ENCODE measurements around the gene TTPAL. TPM values are rescaled to one million over a fixed set of nuclear protein-coding genes. Genes with fewer than 3 reads are reported as not detected.

TTPAL gene
- polyA plus RNA-seq, 1 of the 3 experiments (the other 2 are of a cell fraction): 5.7 TPM

DNA sequence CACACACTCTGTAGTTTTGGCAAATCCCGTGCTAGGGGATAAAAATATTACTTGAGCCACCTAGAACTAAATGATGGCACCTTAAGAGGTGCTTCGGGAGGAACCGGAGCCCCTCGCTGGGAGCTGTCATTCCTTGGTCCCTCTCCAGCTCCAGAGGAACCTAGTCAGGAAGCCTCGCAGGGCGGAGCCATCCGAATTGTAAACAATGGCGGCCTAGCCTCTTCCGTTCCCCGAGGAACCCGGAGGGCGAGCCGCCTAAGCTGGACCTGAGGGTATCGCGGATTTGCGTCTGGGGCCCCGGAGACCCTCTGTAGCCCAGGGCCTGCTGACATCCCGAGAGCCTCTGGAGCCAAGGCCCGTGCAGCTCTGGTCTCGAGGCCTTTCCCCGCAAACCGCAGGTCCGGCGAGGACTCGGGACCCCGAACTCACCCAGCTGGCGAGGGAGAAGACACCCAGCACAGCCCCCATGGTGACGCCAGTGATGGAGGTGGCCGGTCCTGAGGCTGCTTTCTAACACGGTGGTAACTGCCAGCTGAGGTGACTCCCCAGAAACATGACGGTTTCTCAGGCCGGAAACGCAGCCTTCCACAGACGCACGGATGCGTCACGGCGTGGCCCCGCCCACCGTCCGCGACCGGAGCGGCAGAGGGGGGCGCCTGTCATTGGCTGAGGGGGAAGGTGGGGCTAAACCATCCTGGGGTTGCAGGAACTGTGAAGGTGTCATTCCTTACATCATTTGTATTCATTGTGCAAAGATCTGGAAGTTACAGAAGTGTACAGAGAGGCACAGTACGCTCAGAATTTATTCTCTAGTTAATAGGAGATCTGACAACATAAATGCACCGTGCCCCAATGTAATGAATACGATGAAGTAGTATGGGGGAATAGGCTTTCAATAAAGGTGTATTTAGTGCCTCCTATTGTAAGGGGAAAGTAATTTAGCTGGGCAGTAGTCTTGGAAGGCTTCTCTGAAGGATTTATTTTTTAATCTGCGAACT, 46.1 kb downstream of the TTPAL start, which contains the start of gene SERINC3 (continued):
- TF ChIP-seq, protein P1, sequence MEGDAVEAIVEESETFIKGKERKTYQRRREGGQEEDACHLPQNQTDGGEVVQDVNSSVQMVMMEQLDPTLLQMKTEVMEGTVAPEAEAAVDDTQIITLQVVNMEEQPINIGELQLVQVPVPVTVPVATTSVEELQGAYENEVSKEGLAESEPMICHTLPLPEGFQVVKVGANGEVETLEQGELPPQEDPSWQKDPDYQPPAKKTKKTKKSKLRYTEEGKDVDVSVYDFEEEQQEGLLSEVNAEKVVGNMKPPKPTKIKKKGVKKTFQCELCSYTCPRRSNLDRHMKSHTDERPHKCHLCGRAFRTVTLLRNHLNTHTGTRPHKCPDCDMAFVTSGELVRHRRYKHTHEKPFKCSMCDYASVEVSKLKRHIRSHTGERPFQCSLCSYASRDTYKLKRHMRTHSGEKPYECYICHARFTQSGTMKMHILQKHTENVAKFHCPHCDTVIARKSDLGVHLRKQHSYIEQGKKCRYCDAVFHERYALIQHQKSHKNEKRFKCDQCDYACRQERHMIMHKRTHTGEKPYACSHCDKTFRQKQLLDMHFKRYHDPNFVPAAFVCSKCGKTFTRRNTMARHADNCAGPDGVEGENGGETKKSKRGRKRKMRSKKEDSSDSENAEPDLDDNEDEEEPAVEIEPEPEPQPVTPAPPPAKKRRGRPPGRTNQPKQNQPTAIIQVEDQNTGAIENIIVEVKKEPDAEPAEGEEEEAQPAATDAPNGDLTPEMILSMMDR (IDR thresholded peaks at IDR 0.05): peak; percentile 48
- TF ChIP-seq, protein P2, sequence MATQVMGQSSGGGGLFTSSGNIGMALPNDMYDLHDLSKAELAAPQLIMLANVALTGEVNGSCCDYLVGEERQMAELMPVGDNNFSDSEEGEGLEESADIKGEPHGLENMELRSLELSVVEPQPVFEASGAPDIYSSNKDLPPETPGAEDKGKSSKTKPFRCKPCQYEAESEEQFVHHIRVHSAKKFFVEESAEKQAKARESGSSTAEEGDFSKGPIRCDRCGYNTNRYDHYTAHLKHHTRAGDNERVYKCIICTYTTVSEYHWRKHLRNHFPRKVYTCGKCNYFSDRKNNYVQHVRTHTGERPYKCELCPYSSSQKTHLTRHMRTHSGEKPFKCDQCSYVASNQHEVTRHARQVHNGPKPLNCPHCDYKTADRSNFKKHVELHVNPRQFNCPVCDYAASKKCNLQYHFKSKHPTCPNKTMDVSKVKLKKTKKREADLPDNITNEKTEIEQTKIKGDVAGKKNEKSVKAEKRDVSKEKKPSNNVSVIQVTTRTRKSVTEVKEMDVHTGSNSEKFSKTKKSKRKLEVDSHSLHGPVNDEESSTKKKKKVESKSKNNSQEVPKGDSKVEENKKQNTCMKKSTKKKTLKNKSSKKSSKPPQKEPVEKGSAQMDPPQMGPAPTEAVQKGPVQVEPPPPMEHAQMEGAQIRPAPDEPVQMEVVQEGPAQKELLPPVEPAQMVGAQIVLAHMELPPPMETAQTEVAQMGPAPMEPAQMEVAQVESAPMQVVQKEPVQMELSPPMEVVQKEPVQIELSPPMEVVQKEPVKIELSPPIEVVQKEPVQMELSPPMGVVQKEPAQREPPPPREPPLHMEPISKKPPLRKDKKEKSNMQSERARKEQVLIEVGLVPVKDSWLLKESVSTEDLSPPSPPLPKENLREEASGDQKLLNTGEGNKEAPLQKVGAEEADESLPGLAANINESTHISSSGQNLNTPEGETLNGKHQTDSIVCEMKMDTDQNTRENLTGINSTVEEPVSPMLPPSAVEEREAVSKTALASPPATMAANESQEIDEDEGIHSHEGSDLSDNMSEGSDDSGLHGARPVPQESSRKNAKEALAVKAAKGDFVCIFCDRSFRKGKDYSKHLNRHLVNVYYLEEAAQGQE (IDR thresholded peaks at IDR 0.05; ENCODE audit: low read depth, low read length): no peak
- TF ChIP-seq MXI1 (IDR thresholded peaks at IDR 0.05; ENCODE audit: low read depth, low read length) (peak; percentile 89), ELF1 (IDR thresholded peaks at IDR 0.05) (peak; percentile 68; the same call in 1 of the 2 replicates), CHD2 (IDR thresholded peaks at IDR 0.05; ENCODE audit: low read length, partially characterized antibody) (peak; percentile 22)

DNA sequence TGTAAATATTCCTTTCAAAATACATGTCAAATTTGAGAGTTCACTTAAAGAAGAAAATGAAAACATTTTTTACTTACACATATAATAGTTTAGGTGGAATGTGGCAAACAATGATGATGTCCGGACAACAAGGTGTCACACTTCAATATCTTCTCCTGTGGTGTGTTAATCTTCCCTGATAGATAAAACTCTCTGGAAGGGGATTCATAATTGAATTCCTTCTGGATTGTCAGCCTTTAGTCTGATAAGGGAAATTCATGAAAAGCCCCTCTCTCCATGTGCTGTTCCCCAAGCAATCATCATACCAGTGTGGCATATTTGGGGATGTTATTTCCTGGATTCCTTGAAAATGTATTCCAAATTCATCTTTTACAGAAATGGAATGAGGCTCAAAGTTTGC, 47.2 kb downstream of the TTPAL start:
- Histone ChIP-seq H3K79me2 (ENCODE audit: insufficient read depth) (peaks cover 40% of the 10 kb centered on the region), H3K4me3 (ENCODE audit: low read depth in 2 of 2, low read length in 1 of 2) (no peak overlapping the region; a peak in 1 of 4 replicates), H3K9ac (peak overlapping the region; percentile 99; the same call in 1 of the 2 replicates), H4K20me1 (ENCODE audit: insufficient read depth) (peaks cover 34% of the 10 kb centered on the region; the same call in 1 of the 2 replicates), H3K9me3 (no peaks in the 10 kb centered on the region), H3K4me1 (ENCODE audit: control insufficient read depth in 1 of 2, insufficient read depth in 2 of 2, low read depth in 1 of 2, low read length in 1 of 2) (peaks cover 4 to 11% of the 10 kb centered on the region in 2 experiments; a peak in 3 of 4 replicates), H3K27ac (ENCODE audit: low read depth in 2 of 2, low read length in 1 of 2) (peak overlapping the region in 1 of 2 experiments; percentile 96; a peak in 3 of 4 replicates), H3F3A (replicated peaks; ENCODE audit: insufficient read depth) (no peaks in the 10 kb centered on the region), H3K9me2 (no peaks in the 10 kb centered on the region), H3K27me3 (ENCODE audit: insufficient read depth) (no peaks in the 10 kb centered on the region), H2AFZ (ENCODE audit: low read depth) (peak overlapping the region; percentile 77), H3K4me2 (no peak overlapping the region), H3K36me3 (replicated peaks in 1 of 2; ENCODE audit: control insufficient read depth in 1 of 2, insufficient read depth in 2 of 2, low read length in 1 of 2) (no peaks in the 10 kb centered on the region)
- 97% methylated on average over 1 of the region's 1 CpG for WGBS (ENCODE audit: low lambda C conversion rate)
- CTCF ChIA-PET: interaction anchor here (0.5 to 3.2 kb wide), 8 partner anchors 12 to 299 kb away, joined by 3 to 19 read pairs (median 4); partner anchors contain the start of gene TTPAL
- DNase-seq: no peak
- POLR2A ChIA-PET: interaction anchor here (0.7 to 1.4 kb wide), 2 partner anchors 9 to 18 kb away, joined by 3 to 4 read pairs; no protein-coding TSS in a partner anchor
- TF ChIP-seq TCF12 (IDR thresholded peaks at IDR 0.05) (no peak), RXRA (IDR thresholded peaks at IDR 0.05; ENCODE audit: borderline replicate concordance, low read depth) (no peak), RFX5 (IDR thresholded peaks at IDR 0.05; ENCODE audit: low read length) (no peak), GABPA (IDR thresholded peaks at IDR 0.05; ENCODE audit: low read depth) (no peak), GATA2 (CRISPR knock-in tag; IDR thresholded peaks at IDR 0.05) (no peak), MEF2A (IDR thresholded peaks at IDR 0.05; ENCODE audit: borderline replicate concordance, low read depth) (no peak), TAF1 (IDR thresholded peaks at IDR 0.05; ENCODE audit: borderline replicate concordance, low read depth, low read length) (no peak), SIN3A (IDR thresholded peaks at IDR 0.05; ENCODE audit: borderline replicate concordance, low read depth, low read length) (no peak), ELF1 (IDR thresholded peaks at IDR 0.05) (no peak), TEAD4 (IDR thresholded peaks at IDR 0.05; ENCODE audit: borderline replicate concordance, insufficient read depth) (no peak), FOXJ3 (CRISPR knock-in tag; IDR thresholded peaks at IDR 0.05) (no peak)
- TF ChIP-seq, protein P2 (IDR thresholded peaks at IDR 0.05; ENCODE audit: low read depth, low read length): no peak
- TF ChIP-seq, protein P3, sequence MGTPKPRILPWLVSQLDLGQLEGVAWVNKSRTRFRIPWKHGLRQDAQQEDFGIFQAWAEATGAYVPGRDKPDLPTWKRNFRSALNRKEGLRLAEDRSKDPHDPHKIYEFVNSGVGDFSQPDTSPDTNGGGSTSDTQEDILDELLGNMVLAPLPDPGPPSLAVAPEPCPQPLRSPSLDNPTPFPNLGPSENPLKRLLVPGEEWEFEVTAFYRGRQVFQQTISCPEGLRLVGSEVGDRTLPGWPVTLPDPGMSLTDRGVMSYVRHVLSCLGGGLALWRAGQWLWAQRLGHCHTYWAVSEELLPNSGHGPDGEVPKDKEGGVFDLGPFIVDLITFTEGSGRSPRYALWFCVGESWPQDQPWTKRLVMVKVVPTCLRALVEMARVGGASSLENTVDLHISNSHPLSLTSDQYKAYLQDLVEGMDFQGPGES (IDR thresholded peaks at IDR 0.05; ENCODE audit: low read depth, low read length): no peak
